HepG2 (cell line): ENCODE results near the gene NFE2. TPM values are rescaled to one million over a fixed set of nuclear protein-coding genes. Genes with fewer than 3 reads are reported as not detected.
A peak's percentile ranks its signal among the peaks of the same experiment; 100 is the strongest.

ENCODE experiments used
- CSRNP2 ChIP-seq: sonication (generic); formaldehyde crosslinking; conservative IDR thresholded peaks from 2 replicates; pipeline ENCODE4 v1.8.0; 2022; ENCODE audit warnings: low read depth, missing genetic modification reagents
- EEA1 ChIP-seq: sonication (generic); formaldehyde crosslinking; IDR thresholded peaks from 2 replicates; pipeline ENCODE4 v1.5.1; 2020; ENCODE audit warnings: mild to moderate bottlenecking, missing genetic modification reagents, borderline replicate concordance
- ELF1 ChIP-seq: sonication (generic); formaldehyde crosslinking; IDR thresholded peaks from 2 replicates; pipeline ENCODE4 v1.4.0; 2020; ENCODE audit warnings: missing genetic modification reagents
- MAZ ChIP-seq, 2 experiments: sonication (generic) in 1 of 2; formaldehyde crosslinking in 1 of 2; IDR thresholded peaks; 2 replicates each; pipeline versions ENCODE4 v1.5.0 to v1.6.1; 2012 to 2020; ENCODE audit warnings: low read depth in 2 of 2, mild to moderate bottlenecking in 2 of 2, borderline replicate concordance in 1 of 2, improper control_type of control experiment in 1 of 2, low read length in 1 of 2, missing genetic modification reagents in 1 of 2, moderate library complexity in 1 of 2
- RARG ChIP-seq: sonication (generic); formaldehyde crosslinking; IDR thresholded peaks from 2 replicates; pipeline ENCODE4 v1.4.0; 2020; ENCODE audit warnings: low read depth, mild to moderate bottlenecking, missing genetic modification reagents
- RELA ChIP-seq: sonication (generic); formaldehyde crosslinking; IDR thresholded peaks from 2 replicates; pipeline ENCODE4 v1.4.0; 2020; ENCODE audit warnings: missing genetic modification reagents
- SPEN ChIP-seq: sonication (generic); formaldehyde crosslinking; IDR thresholded peaks from 2 replicates; pipeline ENCODE4 v1.5.1; 2020; ENCODE audit warnings: low read depth, mild to moderate bottlenecking, missing genetic modification reagents
- STAT6 ChIP-seq: sonication (generic); formaldehyde crosslinking; IDR thresholded peaks from 2 replicates; pipeline ENCODE4 v1.4.0; 2020; ENCODE audit warnings: missing genetic modification reagents, mild to moderate bottlenecking, borderline replicate concordance
- TERF1 ChIP-seq: sonication (generic); formaldehyde crosslinking; IDR thresholded peaks from 2 replicates; pipeline ENCODE4 v1.8.0; 2022; ENCODE audit warnings: mild to moderate bottlenecking, missing genetic modification reagents, moderate library complexity
- XBP1 ChIP-seq: sonication (generic); formaldehyde crosslinking; IDR thresholded peaks from 2 replicates; pipeline ENCODE4 v1.5.0; 2020; ENCODE audit warnings: missing genetic modification reagents
- ZNF207 ChIP-seq: fragments of 450-650 bp; IDR thresholded peaks from 2 replicates; pipeline ENCODE4 v1.6.1; 2016; ENCODE audit warnings: antibody characterized with exemption, borderline replicate concordance
- ZNF510 ChIP-seq: sonication (generic); formaldehyde crosslinking; IDR thresholded peaks from 2 replicates; pipeline ENCODE4 v1.4.0; 2020; ENCODE audit warnings: low read depth, mild to moderate bottlenecking, missing genetic modification reagents
- ZNF550 ChIP-seq: sonication (generic); formaldehyde crosslinking; IDR thresholded peaks from 2 replicates; pipeline ENCODE4 v1.4.0; 2020; ENCODE audit warnings: mild to moderate bottlenecking, missing genetic modification reagents, borderline replicate concordance
- ZNF777 ChIP-seq: sonication (generic); formaldehyde crosslinking; IDR thresholded peaks from 2 replicates; pipeline ENCODE4 v1.4.0; 2020; ENCODE audit warnings: missing genetic modification reagents
- polyA plus RNA-seq, 8 experiments: library from polyadenylated mRNA; depleted of rRNA in 3 of 8; stranded (reverse) in 7 of 8; unstranded in 1 of 8; fragments of >200 nt; fragmentation: Illumina TruSeq in 4 of 8; extraction: Trizol in 4 of 8; gene quantifications; 2 replicates each; pipeline versions ENCODE4 v1.2.1 to v1.2.3, GENCODE V29; 2011 to 2016; ENCODE audit warnings: low read depth in 4 of 8, missing spikeins in 1 of 8, mixed read lengths in 1 of 8; ENCODE audit not compliant: insufficient read depth in 1 of 8
- total RNA-seq, 5 experiments: library from RNA; depleted of rRNA; stranded (reverse); fragments of >200 nt; fragmentation: Illumina TruSeq; extraction: Trizol; gene quantifications; 2 replicates each; pipeline ENCODE4 v1.2.3, GENCODE V29; 2016; ENCODE audit warnings: low read depth in 1 of 5
- TF ChIP-seq, protein P1 (sequence below): sonication (generic); formaldehyde crosslinking; IDR thresholded peaks from 2 replicates; pipeline ENCODE4 v1.8.1; 2023; ENCODE audit warnings: mild to moderate bottlenecking, inconsistent platforms, moderate library complexity, missing genetic modification reagents, borderline replicate concordance
- TF ChIP-seq, protein P2 (sequence below): sonication (generic); formaldehyde crosslinking; IDR thresholded peaks from 2 replicates; pipeline ENCODE4 v1.8.0; 2022; ENCODE audit warnings: missing genetic modification reagents, mild to moderate bottlenecking, moderate library complexity, borderline replicate concordance

Gene NFE2
- total and polyA plus RNA-seq, 2 of the 13 experiments (the other 11 are each of a cell fraction or from before 2014, with no cell fraction given): 4.5 to 7.8 TPM

DNA sequence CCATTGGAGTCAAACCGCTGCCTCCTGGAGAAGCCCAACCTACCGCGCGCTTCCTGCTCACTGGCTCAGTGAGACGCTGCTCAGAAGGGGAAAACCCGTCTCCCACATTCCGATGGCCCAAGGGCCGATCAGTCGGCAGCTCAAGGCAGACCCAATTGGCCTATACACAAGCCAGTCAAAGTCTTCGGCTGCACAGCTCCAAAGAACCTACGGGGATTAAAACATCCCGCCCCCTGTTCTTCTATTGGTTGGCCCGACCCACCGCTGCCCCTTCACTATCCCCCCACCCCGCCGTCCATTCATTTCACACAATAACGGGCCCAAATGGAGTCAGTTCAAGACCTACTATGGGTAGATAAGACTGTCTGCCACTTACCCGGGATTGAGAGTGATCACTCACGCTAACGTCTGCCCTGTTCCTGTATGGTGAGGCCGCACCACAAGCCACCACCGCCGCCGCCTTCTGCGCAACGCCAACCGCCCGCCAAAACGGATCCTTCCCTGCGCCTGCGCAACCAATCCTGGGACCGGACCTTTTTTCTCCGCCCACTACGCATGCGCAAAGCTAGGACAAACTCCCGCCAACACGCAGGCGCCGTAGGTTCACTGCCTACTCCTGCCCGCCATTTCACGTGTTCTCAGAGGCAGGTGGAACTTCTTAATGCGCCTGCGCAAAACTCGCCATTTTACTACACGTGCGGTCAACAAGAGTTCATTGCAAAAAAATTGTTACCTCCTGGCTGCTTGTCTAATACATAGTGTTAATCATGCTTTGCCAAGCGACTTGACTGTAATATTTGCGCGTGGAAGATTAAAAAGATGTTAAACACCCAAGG lies 21.0 kb downstream of the NFE2 start, which contains the start of gene CBX5 (continued):
- TF ChIP-seq MAZ (IDR thresholded peaks at IDR 0.05; ENCODE audit: borderline replicate concordance, low read depth, low read length) (peak; percentile 44; the same call in 1 of the 2 replicates), MAZ (CRISPR knock-in tag; IDR thresholded peaks at IDR 0.05; ENCODE audit: low read depth) (0 out of 2 replicates have a peak, but pooled peaks have one; percentile 32), TERF1 (CRISPR knock-in tag) (no peak), ZNF207 (no peak), ELF1 (CRISPR knock-in tag) (peak; percentile 73), ZNF550 (CRISPR knock-in tag) (no peak), EEA1 (CRISPR knock-in tag) (no peak; the same call in 1 of the 2 replicates), ZNF777 (CRISPR knock-in tag) (peak; percentile 58; the same call in 1 of the 2 replicates), SPEN (CRISPR knock-in tag) (peak; percentile 24; the same call in 1 of the 2 replicates), CSRNP2 (CRISPR knock-in tag) (no peak), RARG (no peak), XBP1 (CRISPR knock-in tag) (no peak), RELA (peak; percentile 69; the same call in 1 of the 2 replicates), STAT6 (CRISPR knock-in tag) (no peak), ZNF510 (no peak)
- TF ChIP-seq, protein P1, sequence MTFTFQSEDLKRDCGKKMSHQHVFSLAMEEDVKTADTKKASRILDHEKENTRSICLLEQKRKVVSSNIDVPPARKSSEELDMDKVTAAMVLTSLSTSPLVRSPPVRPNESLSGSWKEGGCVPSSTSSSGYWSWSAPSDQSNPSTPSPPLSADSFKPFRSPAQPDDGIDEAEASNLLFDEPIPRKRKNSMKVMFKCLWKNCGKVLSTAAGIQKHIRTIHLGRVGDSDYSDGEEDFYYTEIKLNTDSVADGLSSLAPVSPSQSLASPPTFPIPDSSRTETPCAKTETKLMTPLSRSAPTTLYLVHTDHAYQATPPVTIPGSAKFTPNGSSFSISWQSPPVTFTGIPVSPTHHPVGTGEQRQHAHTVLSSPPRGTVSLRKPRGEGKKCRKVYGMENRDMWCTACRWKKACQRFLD (CRISPR knock-in tag): peak; percentile 70; the same call in 1 of the 2 replicates
- TF ChIP-seq, protein P2, sequence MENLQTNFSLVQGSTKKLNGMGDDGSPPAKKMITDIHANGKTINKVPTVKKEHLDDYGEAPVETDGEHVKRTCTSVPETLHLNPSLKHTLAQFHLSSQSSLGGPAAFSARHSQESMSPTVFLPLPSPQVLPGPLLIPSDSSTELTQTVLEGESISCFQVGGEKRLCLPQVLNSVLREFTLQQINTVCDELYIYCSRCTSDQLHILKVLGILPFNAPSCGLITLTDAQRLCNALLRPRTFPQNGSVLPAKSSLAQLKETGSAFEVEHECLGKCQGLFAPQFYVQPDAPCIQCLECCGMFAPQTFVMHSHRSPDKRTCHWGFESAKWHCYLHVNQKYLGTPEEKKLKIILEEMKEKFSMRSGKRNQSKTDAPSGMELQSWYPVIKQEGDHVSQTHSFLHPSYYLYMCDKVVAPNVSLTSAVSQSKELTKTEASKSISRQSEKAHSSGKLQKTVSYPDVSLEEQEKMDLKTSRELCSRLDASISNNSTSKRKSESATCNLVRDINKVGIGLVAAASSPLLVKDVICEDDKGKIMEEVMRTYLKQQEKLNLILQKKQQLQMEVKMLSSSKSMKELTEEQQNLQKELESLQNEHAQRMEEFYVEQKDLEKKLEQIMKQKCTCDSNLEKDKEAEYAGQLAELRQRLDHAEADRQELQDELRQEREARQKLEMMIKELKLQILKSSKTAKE (CRISPR knock-in tag): peak; percentile 30; the same call in 1 of the 2 replicates
